Measurements from ENCODE around the gene PWWP2A.

The PWWP2A gene

DNA sequence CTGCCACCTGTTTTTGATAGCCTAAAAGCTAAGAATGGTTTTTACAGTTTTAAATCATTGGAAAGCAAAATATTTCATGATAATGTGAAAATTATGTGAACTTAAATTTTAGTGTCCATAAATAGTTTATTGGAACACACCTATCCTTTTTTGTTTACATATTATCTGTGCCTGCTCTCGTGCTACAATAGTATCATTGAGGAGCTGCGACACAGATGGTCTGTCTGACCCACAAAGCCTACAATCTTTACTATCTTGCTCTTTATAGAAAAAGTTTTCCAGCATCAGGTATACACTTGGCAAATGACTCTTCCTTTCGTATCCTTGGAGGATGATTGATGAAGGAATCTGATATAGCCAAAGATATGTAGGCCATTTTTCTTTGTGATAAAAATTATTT, 70.2 kb downstream of the PWWP2A start:
- no peak overlapping the region for H3K4me3 ChIP-seq (replicated peaks; ENCODE audit: low read depth, low read length)
- TF ChIP-seq, protein P1, sequence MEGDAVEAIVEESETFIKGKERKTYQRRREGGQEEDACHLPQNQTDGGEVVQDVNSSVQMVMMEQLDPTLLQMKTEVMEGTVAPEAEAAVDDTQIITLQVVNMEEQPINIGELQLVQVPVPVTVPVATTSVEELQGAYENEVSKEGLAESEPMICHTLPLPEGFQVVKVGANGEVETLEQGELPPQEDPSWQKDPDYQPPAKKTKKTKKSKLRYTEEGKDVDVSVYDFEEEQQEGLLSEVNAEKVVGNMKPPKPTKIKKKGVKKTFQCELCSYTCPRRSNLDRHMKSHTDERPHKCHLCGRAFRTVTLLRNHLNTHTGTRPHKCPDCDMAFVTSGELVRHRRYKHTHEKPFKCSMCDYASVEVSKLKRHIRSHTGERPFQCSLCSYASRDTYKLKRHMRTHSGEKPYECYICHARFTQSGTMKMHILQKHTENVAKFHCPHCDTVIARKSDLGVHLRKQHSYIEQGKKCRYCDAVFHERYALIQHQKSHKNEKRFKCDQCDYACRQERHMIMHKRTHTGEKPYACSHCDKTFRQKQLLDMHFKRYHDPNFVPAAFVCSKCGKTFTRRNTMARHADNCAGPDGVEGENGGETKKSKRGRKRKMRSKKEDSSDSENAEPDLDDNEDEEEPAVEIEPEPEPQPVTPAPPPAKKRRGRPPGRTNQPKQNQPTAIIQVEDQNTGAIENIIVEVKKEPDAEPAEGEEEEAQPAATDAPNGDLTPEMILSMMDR (IDR thresholded peaks at IDR 0.05; ENCODE audit: low read depth, low read length, missing control alignments), result no peak
- DNase-seq (ENCODE audit: extremely low read depth, low read depth), result no peak

DNA sequence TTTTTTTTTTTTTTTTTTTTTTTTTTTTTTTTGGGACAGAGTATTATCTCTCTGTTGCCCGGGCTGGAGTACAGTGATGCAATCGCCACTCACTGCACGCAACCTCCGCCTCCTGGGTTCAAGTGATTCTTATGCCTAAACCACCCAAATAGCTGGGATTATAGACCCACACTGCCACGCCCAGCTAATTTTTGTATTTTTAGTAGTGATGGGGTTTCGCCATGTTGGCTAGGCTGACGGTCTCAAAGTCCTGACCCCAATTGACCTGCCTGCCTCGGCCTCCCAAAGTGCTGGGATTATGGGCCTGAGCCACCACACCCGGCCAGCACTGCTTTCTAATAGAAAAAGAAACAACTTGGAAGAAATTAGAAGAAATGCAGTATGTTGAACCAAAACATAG, 71.1 kb downstream of the PWWP2A start:
- TF ChIP-seq, protein P1 (IDR thresholded peaks at IDR 0.05; ENCODE audit: low read depth, low read length, missing control alignments), result no peak
- no peak overlapping the region for H3K4me3 ChIP-seq (replicated peaks; ENCODE audit: low read depth, low read length)
- no peak for DNase-seq (ENCODE audit: extremely low read depth, low read depth)

DNA sequence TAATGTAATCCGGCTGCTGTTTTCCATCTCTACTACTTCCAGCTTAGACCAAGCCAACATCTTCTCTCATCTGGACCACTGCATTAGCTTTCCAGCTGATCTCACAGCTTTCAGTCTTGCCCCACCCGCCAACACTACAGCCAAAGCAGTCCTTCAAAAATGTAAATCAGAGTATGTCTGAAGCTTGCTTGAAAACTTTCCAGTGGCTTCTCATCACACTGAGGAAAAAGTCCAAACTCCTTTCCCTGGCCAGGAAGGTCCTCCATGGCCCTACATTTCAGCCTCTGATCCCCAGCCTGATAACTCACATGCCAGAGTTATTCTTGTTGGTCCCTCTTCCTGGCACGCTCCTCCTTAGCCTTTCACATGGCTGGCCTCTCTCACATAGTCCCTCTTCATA, 71.8 kb downstream of the PWWP2A start:
- TF ChIP-seq, protein P1 (IDR thresholded peaks at IDR 0.05; ENCODE audit: low read depth, low read length, missing control alignments), result no peak
- DNase-seq (ENCODE audit: extremely low read depth, low read depth), result no peak
- H3K4me3 ChIP-seq (replicated peaks; ENCODE audit: low read depth, low read length), result no peak overlapping the region

DNA sequence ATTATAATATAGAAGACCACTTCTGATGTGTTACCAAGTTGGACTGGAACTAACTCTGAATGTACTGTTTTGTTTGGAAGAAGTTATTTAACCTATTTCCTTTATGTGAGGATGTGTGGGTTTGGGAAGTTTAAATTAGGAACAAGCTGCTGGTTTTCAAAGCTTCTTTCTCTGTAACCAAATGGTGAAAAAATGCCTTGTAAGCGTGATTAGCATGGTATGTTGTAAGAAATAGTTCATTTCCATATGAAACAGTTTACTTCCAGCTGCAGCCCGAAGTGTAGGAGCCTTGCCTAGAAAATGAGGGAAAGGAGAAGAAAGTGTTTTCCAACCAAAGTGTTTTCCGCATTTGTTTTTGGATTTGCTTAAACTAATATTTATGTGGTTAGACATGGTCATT, 74.3 kb downstream of the PWWP2A start:
- H3K4me3 ChIP-seq (replicated peaks; ENCODE audit: low read depth, low read length), result no peak overlapping the region
- TF ChIP-seq, protein P1 (IDR thresholded peaks at IDR 0.05; ENCODE audit: low read depth, low read length, missing control alignments), result no peak
- DNase-seq (ENCODE audit: extremely low read depth, low read depth), result no peak

DNA sequence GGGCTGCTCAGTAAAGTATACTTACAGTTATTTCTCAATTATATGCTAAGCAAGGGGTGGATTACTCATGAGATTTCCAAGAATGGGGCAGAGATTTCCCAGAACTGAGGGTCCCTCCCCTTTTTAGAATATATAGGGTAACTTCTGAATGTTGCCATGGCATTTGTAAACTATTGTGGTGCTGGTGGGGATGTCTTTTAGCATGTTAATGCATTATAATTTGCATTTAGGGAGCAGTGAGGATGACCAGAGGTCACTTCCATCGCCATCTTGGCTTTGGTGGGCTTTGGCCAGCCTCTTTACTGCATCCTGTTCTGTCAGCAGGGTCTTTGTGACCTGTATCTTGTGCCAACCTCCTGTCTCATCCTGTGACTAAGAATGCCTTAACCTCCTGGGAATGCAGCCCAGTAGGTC, 74.9 kb downstream of the PWWP2A start:
- no peak for DNase-seq (ENCODE audit: extremely low read depth, low read depth)
- no peak overlapping the region for H3K4me3 ChIP-seq (replicated peaks; ENCODE audit: low read depth, low read length)
- TF ChIP-seq, protein P1 (IDR thresholded peaks at IDR 0.05; ENCODE audit: low read depth, low read length, missing control alignments), result no peak

DNA sequence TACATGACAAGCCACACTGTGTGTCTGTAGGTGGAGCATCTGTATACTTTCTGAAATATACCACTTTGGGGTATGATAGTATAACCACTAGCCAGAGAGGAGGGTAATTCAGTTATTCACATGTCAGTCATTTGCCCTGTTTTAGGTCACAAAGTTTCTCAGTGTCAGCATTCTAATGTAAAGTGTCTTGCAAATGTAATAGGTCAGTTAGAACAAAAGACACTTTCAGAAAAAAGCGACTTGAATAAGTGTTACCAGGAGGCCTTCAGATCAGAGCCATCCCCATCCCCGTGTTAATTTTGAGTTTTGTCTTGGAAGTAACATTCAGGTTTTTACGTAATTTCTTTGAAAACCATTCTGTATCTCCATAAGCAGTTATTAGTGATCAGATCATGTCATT, 76.6 kb downstream of the PWWP2A start:
- no peak overlapping the region for H3K4me3 ChIP-seq (replicated peaks; ENCODE audit: low read depth, low read length)
- TF ChIP-seq, protein P1 (IDR thresholded peaks at IDR 0.05; ENCODE audit: low read depth, low read length, missing control alignments), result no peak
- DNase-seq (ENCODE audit: extremely low read depth, low read depth), result no peak
